Activated effector memory CD4-positive, alpha-beta T cell treated with Interleukin-2 at 50 U/mL for 16 hours (primary cell): ENCODE results near the gene UBE2M.

Experiments
- DNase-seq: peaks from one replicate; pipeline ENCODE4 v3.0.0-alpha.2; 2020

The UBE2M gene

DNA sequence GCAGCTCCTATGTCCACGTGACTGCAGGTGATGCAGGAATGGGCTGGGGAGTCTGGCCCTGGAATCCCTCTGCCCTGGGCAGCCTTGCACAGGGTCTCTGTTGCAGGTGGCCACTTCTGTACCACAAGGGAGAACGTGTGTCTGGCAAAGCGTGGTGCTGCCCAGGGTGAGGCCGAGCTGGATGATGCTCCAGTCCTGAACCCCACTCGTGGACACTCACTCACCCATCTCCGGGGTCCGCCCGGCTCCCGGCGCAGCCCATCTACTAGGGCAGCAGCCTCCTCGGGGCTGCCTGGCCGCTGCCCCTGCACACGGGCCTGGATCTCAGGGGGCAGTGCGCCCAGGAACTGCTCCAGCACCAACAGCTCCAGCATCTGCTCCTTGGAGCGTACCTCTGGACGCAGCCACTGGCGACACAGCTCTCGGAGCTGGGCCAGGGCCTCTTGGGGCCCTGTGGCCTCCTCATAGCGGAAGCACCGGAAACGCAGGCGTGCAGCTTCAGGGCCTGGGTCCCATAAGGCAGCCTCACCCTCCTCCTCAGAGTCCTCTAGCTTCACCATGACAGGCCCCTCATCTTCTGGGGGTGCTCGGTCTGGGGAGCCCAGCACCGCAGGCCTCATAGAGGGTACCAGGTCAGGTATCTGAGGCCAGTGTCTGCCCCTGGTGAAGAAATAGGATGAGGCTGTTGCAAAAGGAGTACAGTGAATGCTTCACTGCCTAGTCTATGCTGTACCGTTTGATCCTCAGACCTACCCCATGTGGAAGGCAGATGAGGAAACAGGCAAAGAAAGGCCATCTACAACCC lies 12.6 kb upstream of the UBE2M start:
- no peak for DNase-seq

DNA sequence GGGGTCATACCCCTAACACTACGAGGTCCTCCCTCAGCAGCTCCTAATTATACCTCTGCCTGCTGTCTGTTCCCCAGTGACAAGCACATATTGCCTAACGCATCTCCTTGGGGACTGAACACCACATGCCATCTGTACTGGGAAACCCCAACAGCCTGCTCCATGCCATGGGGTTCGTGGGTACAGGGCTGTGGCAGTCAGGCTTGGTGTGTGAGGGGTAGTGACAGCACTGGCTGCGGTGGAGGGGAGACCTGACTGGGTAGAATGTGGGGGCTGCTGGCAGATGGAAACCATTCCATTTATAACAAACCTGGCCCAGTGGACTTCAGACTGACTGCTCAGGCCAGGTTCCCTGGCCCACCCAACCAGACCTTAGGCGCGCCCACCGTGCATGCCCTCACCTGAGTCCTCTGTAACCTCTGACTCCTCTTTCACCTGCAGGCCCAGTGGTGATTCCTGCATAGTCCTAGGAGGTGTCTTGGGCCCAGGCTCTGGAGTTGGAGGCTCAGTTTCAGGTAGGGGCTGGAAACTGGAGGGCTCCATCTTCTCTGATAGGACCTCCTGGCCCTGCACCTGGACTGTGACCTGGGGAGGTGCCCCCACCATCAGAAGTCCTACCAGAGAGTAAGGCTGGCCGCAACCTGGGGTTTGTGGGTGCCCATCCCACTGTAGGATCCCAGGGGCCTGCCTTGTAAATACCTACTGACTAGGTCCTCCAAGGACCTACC lies 11.7 kb upstream of the UBE2M start:
- no peak for DNase-seq

DNA sequence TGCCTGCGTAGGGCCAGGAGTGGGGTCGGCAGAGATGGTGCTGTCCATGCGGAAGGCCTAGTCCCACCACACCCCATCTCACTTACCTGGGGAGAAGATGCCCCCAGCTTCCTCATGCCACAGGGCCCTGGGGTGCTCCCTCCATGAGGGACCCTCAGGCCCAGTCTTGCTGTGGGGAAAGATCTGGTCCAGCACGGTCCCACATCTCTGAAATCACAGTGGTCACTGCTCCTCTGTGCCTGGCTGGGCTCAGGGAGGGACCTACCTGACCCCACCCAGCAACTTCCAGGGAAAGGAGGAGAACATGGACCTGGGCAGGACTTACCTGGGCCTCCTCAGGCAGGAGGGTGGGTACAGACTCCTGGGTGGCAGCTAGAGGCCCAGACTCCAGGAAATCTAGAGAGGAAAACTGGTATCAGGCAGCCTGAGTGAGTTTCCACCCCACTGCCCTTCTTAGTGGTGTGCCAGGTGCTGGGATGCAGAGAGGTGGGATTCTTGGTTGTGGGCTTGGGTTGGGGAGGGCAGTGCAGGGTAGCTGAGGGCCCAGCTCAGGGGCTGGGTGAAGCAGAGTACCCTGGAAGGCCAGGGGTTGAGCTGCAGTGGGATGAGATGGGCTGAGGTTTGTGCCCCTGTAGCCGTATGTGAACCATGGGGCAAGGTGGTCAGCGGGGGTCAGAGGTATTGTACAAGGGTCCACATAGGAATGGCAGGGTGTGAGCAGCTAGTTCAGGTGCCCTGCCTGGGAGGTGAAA lies 11.0 kb upstream of the UBE2M start:
- DNase-seq = no peak

DNA sequence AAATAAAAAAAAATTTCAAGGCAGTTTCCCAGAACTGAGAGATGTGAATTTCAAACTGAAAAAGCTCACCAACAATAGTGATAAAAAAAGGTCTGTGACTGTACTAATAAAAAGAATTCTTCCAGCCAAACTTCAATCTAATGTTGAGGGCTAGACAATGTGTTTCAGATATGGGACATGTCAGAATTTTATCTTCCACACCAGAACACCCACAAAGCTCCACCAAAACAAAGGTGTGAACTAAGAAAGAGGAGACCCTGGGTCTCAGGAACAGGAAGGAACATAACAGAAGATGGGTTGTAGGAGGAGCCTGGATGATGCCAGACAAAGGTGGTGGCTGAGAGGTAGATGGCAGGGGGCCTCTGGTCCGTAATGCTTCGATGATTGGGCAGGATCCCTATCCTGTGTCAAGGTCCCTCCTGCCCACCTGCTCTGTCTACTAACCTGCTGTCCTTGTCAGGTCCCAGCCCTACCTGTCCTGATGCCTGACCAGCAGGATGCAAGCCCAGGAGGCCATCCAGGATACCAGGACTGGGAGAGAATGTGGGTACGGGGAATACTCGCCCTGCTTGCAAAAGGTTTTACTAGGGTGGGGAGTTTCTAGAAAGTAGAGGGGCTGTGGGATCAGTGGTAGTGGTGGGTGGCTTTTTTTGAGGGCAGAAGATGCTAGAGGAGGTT lies 10.2 kb upstream of the UBE2M start:
- no peak for DNase-seq

DNA sequence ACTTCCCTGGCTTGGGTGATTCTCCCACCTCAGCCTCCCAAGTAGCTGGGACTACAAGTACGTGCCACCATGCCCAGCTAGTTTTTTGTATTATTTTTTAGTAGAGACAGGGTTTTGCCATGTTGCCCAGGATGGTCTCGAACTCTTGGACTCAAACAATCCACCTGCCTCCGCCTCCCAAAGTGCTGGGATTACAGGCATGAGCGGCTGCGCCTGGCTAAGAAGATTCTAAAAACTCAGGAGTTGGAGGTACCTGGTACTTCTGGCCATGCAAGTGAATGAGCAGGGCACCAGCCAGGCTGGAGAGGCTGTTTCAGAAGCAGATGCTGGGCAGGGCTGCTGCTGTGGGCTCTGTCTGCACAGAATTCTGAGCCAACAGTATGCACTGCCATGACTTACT lies 8.6 kb upstream of the UBE2M start:
- no peak for DNase-seq

DNA sequence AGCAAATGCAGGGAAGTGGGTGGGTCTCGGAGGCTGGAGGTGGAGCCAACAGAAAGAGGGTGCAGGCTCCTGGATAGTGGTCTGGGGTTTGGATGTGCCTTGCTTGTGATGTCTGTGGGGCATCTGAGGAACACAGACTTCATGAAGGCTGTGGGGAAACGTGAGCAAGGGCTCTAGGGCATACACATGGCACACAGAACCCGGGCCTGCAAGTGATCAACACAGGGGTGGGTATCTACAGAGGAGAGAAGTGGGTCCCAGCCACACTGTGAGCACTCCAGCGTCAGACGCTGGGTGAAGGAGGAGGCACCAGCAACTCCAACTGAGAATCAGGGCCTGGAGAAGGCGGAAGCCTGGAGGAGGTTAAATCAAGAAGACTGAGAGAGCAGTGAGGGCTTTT lies 5.4 kb upstream of the UBE2M start:
- DNase-seq = no peak

DNA sequence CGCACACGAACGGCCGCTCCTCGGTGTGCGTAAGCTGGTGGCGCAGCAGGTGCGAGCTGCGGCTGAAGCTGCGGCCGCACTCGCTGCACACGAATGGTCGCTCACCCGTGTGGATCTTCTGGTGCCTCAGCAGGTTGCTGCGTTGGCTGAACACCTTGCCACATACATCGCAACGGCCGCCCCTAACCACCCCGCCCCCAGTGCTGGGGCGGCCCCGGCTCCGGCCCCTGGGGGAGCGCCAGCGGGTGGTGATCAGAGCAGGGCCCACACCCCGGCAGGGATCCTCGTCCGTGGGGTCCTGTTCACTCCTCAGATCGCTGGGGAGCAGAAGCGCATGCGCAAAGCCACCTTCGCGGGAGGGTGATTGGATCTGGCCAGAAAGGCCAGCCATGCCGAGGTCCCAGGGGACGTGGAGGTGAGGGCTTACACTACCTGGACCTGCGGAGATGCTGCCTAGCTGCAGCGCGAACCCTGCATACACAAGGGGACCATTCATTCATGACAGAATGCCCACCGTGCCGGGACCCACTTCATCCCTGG lies 4.7 kb upstream of the UBE2M start:
- no peak for DNase-seq

DNA sequence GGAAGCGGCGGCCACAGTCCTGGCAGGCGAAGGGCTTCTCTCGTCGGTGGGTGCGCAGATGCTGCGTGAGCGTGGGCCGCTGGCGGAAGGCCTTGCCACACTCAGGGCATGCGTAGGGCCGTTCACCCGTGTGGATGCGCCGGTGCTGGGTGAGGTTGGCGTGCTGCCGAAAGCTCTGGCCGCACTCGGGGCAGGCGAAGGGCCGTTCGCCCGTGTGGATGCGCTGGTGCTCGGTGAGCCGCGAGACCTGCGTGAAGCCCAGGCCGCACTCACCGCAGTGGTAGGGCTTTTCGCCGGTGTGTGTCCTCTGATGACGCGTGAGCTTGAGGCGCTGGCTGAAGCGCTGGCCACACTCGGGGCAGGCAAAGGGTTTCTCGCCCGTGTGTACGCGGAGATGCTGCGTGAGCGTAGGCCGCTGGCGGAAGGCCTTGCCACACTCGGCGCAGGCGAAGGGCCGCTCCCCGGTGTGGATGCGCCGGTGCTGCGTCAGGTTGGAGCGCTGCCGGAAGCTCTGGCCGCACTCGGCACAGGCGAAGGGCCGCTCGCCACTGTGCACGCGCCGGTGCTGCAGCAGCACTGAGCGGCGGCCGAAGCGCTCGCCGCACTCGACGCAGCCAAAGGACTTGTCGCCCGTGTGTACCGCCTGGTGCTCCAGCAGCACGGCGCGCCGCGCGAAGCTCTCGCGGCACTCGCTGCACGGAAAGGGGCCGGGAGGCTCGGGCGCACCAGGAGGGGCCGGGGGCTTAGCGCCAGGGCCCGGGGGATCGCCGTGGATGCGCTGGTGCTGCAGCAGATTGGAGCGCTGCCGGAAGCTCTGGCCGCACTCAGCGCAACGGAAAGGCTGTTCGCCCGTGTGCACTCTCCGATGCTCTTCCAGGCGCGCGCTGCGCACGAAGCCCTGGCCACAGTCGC lies 4.0 kb upstream of the UBE2M start:
- no peak for DNase-seq

DNA sequence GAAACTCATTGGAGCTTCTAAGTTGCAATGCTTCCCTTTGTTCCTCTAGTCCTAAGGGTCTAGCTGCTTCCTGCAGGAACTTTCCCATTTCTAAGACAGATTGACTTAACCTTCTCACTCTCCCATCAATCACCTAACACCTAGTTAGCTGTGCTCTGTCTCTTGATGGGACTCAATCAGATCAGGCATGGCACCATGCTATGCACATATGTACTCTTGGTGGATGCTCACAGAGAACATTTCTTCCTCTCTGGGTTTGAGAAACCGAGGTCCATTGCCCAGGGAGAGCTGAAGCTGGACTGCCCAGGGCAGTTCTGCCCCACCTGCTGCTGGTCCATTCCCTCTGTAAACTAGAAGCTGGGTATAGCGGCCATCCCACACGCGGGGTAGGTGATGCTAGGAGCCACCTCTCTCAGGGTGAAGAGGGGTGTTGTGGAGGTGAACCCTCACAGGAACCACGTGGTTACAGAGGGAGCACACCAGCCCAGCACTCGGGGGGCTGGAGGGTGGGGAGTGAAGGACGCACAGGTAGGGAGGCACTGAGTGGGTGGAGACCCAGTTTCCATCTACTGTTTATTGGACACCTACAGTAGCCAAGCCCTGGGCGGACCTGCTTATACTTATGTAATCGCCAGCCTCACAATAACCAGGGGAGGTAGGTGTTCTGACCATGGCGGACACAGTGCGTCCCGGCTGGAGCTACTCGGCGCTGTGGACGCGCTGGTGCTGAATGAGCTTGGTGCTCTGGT lies 3.1 kb upstream of the UBE2M start:
- no peak for DNase-seq

DNA sequence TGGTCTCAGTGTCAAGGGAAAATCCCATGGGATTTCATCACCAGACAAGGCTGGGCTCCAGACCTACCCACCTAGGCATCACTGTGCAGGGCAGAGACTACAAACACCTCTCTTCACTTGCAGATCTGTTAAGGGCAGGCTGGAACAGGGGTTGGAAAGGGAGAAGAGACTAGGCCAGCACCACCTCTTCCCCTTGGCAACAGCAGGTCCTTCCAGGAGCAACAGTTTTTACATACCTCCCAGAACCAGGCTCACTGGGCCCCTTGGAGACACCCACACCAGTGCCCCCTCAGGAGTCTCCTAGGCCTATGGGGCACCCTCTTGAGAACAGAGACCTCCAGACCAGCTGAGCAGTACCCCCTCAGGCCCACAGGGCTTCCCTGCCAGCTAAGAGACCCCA lies 2.5 kb upstream of the UBE2M start:
- DNase-seq = no peak

DNA sequence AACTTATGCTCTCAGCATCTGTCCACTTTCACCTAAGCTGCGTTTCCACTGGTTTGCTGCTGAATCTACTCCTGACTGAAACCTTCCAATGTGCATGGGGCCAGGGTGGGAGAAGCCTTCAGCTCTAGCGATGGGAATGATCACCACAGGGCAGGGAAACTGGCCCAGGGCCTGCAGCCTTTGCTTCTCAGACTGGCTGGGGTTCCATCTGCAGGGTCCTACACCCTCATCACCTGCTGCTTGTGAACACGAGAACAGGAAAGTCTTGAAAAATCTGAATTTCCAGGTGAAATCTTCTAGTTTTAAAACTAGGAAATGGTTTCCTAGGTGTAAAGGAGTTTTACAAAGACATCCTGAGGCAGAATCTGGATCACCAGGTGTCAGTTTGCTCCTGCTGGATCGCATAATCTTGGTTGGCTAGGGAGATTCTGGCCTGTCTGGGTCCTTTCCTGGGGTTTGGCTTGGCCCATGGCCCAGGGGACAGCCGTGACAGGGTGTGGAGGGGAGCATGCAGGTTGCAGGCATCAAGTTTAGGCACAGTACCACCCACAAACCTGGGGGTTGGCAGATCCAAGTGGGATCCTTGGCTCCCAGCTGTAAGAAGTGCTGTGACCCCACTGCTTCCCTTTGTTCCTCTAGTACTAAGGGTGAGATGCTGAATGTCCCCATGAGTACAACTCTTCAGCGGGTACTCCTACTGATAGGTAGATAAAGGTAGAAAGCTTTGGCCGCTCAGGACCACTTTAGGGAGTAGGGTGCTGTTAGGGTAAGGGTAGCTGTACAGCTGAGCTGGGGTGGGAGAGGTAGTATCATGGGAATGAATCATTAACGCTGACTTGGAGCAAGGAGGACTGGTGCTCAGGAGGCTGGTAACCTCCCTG lies 1.8 kb upstream of the UBE2M start:
- no peak for DNase-seq

DNA sequence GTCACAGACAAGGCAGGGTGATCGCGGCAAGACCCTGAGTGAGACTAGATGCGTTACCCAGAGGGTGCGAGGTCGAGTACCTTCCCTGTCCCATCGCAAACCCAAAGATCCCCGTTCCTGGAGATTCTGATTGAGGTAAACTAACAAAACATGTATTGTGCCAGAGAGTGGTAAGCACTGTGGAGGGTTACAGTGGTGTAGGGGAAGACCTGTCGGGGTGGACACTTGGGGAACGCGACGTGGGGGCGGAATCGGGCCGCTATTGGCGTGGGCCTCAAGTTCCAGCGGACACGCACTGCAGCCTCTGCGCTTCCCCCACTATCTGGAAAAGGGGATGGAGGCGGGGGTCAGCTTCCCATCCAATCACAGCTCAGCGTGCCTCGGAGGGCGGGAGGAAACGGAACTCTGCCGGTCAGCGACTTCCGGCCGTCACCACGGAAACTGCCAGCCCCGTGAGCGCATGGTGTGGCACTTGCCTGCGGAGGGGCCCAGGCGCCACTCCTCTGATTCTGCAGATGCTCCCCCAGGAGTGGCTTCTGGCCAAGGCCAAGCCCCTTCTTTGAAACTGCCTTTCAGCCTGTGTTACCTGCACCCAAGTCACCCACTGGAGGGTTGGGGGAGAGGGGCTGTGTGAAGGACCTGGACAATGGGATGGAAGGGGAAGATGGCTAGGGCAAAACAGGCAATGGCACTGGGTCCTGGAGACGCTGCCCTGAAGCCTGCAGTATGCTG lies 1.0 kb upstream of the UBE2M start:
- DNase-seq = peak; percentile 42

DNA sequence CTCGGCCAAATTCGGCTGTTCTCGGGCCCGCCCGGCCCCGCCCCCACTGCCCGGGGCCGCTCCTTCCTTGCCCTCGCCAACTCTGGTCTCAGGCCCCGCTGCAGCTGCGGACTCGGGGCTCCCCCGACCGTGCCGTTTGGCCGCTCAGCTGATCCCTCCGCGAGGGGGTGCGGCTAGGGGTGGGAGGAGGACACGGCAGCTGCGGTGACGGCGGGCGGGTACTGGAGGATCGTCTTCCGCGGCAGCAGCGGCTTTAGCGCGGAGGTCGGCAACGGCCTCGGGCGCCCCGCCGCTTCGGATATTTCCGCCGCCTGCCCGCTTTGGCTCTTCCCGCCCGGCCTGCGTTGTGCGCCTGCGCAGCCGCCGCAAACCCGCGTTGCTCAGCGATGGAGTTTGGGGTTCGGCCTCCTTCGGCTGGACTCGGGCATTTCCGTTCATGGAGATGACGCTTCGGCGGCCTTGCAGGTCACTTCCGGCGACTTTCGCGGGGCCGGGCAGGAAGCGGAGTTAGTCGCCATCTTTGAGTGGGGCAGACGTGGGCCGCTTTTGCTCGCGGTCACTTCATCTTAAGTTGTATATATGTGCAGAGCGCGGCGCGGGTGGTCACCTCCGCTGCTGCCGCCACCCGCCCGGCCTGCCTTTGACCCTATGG lies 338 bp upstream of the UBE2M start:
- DNase-seq = peak; percentile 99

DNA sequence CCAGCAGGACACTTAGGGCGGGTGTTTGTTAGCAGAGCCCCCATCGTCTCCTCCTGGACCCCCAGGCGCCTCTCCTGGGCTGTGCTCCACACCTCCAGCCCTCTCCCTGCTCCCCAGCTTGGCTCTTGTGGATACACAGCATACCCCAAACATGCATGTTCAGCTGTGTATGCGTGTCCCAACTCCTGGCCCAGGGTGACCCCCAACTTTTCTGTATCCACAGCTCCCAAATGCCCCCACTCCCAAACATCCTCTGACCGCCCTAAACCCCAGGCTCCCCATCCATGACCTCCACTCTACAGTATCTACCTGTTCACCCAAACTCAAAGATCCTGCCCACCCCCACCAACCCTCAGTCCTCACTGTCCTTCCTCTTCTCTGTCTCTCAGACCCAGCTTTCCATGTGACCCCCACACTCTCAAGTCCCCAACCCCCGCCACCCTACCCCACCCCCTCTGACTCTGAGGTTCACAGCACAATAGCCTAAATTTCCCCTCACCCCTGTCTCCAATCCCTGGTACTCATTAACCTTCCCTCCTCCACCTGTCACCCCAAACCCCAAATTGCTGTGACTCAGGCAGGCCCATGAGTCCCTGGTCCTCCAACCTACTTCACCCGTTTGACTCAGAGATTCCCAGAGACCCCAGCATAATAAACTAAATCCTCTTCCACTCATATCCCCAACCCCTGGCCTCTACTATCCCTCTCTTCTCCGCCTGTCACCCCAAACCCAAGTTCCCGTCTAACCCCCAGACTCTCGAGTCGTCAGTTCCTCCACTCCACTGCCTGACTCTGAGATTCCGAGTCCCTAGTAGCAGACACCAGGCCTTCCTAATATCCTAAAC lies 968 bp downstream of the UBE2M start:
- no peak for DNase-seq

DNA sequence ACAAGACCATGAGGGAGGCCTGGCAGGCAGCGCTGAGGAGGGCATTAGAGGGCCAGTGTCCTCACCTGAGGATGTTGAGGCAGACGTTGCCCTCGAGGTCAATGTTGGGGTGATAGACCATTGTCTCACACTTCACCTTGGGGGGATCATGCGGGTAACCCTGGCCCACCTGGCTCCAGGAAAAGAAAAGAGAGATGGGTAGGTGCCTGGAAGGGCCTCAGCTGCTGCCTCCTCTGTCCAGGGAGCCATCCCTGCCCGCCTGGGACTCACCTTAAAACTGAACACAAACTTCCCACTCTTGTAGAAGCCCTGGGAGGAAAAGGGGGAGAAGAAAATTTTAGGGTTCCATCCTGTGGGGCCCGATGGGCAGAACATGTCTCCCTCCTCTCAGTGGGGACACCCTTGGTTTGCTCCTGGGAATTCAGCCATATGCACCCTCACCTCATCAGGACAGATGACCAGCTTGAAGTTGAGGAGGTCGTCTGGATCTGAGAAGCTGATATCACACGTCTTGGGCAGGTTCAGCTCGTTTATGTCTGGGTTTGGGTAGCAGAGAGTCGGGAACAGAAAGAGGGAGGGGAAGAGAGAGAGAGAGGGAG lies 1.7 kb downstream of the UBE2M start:
- no peak for DNase-seq

DNA sequence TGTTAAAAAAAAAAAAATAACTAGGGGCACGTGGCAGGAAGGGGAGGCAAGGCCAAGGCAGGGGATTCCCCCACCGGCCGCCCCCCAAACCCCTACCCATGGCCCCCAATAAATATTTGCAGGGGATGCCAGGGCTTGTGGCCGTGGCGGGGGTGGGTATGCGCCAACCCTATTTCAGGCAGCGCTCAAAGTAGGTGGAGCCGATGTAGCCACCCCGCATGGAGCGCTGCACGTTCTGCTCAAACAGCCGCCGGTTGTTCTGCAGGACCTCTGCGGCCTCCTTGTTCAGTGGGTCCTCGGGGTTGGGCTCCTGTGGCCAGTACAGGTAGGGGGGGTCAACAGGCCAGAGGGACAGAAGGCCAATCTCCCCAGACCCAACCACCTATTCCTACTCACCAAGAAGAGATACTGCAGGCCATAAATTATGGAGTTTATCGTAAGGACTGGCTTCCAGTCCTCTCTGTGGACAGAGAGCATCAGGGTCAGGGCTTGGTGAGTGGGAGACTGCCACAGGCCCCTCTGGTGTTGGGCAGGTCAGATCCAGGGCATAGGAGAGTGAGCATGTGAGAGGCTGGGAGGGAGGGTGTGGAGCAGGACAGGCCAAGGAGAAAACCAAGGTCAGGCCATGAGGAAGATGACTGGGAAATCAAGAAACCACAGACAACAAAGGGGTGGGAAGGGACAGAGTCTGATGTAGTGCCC lies 2.3 kb downstream of the UBE2M start:
- DNase-seq = no peak
